ENCODE data around the gene ZNF611.
A peak's percentile ranks its signal among the peaks of the same experiment; 100 is the strongest.
"Not testable (repeated sequence)": the region's sequence is repeated elsewhere in the genome, so short reads cannot be mapped to it uniquely, and the experiment has no call there.

Gene ZNF611

DNA sequence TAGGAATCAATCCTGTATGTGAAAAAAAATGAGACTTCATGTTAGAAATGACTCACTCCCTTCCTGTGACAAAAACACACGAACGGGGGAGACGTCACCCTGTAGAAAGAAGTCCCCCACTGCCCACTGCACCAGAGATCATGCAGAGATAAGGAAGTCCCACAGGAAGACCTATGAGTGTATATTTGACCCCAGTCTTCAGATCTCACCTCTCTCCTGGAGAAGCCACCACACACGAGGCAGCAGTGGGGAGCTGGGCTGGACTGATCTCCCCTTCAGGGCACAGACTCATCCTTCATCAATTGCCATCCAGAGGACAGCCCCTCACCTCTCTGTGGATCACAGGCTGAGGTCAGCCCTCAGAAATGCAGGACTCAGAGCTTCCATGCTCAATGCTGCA is 18.9 kb downstream of the ZNF611 start:
- DNase-seq, result not testable (repeated sequence)

DNA sequence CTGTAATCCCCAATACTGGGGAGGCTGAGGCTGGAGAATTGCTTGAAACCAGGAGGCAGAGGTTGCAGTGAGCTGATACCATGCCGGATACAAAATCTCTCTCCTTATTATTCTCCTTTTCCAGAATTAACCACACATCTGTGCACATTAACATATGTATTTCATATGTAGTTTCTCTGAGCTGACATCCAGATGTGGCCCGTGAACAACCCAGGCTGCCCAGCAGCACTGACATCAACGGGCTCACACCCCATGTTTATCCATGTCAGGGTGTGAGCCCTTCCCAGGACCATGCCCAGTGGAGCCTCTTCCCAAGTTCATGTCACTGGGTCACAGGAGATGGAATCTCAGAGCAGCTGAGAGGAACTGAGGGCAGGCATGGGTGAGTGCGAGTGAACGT is 19.5 kb downstream of the ZNF611 start:
- DNase-seq, result not testable (repeated sequence)

DNA sequence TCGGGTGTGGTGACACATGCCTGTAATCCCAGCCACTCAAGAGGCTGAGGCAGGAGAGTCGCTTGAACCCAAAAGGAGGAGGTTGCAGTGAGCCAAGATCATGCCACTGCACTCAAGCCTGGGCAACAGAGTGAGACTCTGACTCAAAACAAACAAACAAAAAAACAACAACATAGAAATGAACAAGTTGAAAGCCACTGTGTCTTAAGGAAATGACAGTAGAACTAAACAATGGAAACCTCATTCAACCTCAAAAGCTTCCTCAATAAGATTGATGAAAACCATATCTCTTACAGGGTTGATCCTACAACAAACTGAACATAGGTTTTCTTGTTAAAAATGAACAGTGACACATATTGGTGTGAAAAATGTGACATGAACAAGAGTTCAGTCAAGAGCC is 21.8 kb downstream of the ZNF611 start:
- DNase-seq, result not testable (repeated sequence)

DNA sequence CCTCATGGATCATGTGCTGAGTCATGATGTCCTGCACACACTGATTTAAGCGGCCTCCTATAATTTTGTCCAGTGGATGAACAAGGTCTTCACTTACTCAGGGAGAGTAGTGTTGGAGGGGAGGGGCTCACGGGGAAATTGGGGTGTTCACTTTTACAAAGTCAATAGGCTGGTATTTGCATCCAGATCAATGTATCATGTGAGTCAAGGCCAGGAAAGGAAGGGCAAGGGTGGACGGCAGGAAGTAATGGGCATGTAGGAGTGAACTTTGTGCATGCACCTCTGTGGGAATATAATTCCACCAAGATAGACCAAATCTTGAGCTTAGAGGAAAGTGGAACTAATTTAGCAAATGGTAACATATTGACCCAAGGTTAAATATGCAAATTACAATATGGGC is 23.2 kb downstream of the ZNF611 start:
- DNase-seq, result not testable (repeated sequence)

DNA sequence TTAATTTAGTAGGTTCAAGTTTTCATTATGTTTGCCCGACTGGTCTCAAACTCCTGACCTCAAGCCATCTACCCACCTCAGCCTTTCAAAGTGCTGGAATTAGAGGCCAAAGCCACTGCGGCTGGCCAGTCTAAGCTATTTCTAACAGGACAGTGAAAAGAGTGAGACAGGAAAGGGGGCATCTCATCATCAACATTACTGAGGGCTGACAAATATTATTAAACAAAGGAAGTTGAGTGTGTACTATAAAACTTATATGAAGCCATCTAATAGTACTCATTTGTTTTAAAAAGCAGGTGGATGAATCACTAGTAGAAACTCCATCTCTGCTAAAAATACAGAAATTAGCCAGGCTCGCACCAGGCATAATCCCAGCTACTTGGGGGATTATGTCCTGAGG is 24.3 kb downstream of the ZNF611 start:
- DNase-seq, result no peak

DNA sequence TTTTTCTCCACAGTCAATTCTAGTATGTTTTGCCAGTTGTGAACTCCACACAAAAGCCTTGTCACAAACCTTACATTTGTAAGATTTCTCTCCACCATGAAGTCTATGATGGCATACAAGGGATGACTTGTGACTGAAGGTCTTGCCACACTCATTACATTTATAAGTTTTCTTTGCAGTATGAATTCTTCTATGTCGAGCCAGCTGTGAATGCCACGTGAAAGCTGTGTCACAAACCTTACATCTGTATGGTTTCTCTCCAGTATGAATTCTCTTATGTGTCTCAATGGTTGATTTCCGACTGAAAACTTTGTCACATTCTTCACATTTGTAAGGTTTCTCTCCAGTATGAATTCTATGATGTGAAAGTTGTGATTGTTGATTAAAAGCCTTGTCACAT is 29.2 kb downstream of the ZNF611 start:
- not testable (repeated sequence) for DNase-seq

DNA sequence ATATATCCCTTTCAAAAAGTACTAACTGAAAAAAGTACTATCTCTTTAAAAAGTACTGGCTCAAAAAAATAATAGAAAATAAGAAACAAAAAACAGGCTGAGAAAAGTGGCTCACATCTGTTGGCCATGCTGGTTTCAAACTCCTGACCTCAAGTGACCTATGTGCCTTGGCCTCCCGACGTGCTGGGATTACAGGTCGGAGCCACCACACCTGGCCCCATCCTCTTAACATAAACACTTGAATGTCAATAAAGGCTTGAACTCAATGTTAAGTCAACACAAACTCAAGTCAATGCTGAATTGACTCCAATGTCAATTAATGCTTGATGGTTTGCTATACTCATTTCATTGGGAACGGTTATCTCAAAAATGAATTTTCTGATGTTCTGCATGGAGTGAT is 30.9 kb downstream of the ZNF611 start:
- no peak for DNase-seq

DNA sequence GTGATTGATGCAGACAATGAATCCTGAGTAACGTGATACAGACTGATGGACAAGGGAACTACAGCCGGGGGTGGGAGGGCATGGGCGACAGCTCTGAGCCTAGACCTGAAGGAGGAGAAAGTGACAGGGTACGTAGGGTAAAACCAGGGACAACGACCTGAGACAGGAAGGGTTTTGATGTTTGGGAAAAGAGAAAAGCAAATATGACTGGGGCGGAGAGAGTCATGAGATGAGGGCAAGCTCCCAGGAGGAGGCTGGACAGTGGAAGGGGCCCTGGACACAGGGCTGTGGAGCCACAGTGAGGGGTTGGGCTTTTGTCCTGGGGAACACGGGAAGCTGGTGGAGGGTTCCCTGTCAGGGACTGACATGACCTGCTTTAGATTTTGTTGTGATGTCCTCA is 34.2 kb downstream of the ZNF611 start:
- DNase-seq, result no peak

DNA sequence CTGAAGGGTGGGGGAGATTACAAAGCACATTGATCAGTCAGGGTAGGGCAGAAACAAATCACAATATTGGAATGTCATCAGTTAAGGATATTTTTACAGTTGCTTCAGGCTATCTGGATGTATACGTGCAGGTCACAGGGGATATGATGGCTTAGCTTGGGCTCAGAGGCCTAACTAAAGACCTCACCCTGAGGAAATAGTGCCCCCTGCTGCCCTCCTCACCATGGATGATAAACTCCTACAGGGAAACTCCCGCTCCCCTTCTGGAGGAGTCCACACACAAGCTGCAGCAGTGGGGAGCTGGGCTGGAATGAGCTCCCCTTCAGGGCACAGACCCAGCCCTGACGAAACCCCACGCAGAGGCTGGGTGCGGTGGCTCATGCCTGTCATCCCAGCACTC is 35.3 kb downstream of the ZNF611 start:
- not testable (repeated sequence) for DNase-seq

DNA sequence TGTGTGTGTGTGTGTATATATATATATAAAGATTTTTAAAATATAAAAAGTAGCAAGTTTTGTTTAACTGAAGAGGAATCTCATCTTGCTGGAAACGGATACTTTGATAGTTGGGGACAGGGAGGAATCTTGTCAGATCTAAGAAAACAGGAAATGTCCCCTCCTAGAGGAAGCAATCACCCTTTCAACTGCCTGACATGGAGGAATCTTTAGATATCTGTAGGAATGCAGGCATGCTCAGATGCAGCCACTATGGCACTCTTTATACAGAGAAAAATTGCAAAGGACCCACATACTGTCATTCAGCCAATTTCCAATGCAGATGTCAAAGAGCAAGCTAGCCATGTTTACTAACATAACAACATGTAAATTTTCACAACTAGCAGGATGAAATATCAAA is 38.8 kb downstream of the ZNF611 start:
- DNase-seq, result no peak

DNA sequence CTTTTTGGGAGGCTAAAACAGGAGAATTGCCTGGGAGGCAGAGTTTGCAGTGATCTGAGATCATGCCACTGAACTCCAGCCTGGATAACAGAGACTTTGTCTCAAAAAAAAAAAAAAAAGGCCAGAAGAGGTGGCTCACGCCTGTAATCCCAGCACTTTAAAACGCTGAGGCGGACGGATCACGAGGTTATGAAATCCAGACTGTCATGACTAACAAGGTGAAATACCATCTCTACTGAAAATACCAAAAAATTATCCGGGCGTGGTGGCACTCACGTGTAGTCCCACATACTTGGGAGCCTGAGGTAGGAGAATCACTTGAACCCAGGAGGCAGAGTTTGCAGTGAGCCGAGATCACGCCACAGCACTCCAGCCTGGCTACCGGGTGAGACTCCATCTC is 39.9 kb downstream of the ZNF611 start:
- DNase-seq, result no peak

DNA sequence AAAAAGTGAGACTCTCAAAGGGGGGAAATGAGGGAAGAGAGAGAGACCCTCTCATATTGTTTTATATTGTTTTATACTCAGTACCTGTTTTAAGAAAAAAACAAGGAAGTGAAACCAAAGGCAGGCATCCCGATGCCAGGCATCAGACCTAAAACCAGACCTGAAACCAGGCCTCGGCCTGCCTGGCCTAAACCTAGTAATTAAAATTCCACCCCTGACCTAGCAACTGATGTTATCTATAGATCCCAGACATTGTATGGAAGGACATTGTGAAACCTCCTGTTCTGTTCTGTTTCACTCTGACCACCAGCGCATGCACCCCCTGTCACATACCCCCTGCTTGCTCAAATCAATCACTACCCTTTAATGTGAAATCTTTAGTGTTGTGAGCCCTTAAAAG is 40.6 kb downstream of the ZNF611 start:
- DNase-seq, result not testable (repeated sequence)

DNA sequence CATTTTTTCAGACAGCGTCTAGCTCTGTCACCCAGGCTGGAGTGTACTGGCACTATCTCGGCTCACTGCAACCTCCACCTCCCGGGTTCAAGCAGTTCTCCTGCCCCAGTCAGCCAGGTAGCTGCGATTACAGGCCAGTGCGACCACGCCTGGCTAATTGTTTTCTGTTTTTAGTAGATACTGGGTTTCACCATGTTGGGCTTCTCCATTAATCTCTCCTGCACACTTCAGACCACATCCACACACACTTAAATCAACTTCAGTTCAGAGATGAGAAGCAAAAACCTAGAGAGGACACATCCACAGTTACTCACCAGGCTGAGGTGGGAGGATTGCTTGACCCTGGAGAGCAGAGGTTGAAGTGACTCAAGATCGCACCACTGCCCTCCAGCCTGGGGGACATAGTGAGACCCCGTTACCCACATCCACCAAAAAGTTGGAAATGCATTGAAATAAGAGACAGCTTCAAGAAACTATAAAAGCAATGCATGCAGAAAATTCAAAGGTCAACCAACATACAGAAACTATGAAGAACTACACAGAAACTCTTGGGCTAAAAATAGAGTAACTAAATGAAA is 42.3 kb downstream of the ZNF611 start:
- no peak for DNase-seq

DNA sequence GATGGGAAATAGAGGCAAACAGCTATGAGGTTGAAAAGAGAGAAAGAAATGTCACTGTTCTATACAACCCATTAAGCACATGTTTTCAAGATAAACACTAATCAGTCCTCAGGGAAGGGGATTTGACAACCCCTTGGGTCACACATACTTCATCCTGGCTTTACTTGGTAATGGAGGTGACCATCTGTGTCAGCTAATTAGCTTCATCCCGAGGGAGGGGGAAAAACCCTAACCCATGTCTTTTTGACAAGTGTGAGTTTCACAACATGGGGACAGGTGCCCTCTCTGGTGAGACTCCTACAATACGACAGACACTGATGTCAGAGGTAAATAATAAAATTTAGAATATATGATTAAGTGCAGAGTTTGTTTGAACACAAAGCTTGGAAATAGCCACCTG is 43.1 kb downstream of the ZNF611 start:
- DNase-seq, result no peak

DNA sequence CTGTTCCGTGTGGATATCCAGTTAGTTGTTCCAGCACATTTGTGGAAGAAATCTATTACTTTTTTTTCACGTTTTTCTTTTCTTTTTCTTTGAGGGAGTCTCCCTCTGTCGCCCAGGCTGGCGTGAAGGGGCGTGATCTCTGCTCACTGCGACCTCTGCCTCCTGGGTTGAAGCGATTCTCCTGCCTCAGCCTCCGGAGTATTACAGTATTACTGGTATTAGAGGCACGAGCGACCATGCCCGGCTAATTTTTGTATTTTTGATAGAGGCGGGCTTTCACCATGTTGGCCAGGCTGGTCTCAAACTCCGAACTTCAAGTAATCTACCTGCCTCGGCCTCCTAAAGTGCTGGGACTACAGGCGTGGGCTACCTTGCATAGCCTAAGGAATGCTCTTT is 43.6 kb downstream of the ZNF611 start:
- no peak for DNase-seq

DNA sequence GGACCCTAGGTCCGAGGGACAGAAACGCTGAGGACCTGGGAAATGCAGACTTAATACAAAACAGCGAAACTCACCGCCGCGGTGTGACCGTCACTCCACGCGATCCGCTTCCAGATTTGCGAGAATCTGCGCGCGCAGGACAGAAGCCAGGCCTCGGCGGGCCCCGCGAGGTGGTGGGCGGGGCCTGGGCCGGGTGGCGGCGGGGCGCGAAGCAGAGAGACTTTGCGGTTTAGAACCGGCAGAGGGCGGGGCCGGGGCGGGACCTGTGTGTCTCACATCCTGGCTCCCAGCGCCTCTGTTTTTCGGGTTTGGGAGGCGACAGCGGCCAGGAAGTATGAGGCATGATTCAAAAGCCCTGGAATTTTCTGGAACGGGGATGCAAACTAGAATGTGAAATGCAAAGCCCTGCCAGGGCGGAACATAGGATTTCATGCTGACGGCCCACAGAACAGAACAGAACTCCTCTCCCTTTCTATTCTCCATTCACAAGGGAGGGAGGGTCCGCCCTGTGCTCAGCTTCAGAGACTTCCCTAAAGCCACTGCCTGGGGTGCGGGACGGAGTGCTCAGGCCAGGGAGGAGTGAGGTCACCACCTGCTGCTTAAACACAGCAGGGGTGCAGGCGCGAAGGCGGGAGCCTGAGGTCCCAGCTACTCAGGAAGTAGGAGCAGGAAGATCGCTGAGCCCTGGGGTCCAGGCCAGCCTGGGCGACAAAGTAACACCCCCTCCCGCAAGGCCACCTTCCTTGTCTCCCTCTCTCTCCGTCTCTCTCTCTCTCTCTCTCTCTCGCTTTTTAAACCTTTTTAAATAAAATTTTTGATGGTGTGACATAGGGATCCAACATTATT is 44.3 kb downstream of the ZNF611 start:
- DNase-seq, result peak; percentile 73

DNA sequence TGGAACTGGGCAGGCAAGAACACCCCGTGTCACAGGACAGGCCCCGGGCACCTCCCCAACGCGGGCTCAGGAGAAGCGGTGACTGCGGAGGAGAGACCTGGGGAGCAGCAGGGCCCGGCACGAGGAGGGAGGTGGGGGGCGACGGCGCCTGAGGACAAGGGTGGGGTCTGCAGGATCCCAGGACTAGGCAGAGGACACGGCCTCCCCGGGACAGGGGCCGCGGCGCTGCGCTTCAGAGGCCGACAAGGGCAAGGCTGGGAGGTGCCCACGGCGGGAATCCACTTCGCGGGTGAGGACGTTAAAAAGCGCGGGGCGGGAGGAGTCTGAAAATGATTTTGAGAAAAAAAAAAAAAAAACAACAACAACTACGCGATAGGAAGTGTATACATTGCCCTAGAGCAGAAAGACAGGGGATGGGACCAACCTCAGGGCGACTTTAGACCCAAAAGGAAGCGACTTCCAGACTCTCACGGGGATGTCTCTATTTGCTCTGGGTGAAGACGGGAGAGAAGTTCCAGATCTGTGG is 44.9 kb downstream of the ZNF611 start:
- peak; percentile 17 for DNase-seq

DNA sequence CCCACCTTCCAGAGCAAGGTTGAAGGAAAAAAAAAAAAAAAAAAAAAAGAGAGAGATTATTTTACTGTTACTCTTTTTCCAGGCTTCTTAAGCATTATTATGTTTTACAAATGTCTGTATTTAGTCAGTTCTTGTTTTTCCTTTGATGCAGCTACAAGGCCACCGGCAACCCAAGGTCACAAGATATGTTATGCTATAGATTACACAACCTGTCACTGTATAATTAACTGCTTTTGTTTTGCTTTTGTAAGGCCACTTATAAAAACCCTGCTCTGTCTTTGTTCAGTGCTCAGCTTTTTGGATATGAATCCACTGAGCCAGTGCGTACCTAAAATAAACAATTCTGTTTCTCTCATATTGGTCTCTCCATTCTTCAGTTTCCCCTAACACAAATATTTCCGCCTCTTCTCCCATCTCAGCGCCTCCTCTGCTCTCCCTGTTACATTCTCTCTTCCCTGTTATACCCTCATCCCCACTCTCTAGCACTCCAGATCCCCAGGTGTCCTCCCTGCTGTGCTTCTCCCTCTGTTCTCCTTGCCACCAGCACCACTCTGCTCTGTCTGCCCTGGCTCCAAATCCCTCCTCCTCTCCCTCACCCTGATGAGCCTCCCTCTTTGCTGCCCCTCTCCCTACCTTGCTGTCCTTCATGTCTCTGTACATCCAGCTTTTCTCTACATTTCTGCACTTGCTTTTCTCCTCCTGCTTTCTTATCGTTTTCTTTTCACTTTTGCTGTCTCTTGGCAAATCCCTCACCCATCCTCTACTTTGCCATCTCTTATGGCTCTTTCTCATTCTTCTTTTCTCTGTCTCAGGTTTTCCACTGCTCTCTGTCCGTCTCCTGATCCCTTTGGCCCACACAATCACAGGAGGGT is 45.7 kb downstream of the ZNF611 start:
- DNase-seq, result peak; percentile 10

DNA sequence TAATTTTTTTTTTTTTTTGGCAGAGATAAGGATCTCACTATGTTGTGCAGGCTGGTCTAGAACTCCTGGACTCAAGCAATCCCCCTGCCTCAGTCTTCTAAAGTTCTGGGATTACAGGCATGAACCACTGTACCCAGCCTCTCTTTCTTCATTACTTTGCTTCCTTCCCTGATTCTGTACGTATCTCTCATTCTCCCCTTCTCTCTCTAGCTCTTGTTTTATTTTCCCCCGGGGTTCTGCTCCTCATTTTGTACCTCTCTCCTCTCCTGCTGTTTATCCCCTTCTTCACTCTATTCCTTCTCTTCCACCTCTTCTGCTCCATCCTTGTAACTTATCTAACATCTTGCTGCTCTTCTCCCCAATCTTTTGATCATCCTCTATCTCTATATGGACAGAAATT is 46.5 kb downstream of the ZNF611 start:
- DNase-seq, result no peak

DNA sequence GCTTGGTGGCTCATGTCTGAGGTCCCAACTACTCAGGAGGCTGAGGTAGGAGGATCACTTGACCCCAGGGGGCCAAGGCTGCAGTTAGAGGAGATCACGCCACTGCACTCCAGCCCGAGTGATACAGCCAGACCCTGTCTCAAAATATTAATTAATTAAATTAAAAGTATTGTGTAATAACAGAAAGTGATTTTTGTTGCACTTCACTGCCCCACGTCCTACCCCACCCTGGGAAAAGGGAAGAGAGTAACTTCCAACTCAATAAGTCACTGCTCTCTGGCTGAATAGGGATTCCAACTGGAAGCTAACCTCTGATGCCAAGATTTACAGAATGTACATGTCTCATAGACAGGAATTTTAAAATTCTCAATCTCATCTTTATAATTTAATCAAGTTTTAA is 47.2 kb downstream of the ZNF611 start:
- DNase-seq, result no peak

DNA sequence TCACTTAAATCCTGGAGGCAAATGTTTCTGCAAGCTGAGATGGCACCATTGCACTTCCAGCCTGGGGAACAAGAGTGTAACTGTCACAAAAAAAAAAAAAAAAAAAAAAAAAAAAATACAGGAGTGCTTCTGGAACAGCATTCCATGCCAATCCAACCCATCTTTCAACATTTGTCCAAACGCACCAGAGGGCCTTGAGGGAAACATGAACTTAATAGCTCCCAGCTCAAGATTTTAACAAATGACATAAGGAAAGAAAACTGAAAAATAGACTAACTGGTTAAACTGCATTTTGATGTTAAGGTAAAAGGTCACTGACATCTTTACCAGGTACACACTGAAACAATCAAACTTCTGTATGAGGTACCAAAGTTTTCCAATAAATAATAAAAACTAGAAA is 49.0 kb downstream of the ZNF611 start:
- DNase-seq, result no peak

DNA sequence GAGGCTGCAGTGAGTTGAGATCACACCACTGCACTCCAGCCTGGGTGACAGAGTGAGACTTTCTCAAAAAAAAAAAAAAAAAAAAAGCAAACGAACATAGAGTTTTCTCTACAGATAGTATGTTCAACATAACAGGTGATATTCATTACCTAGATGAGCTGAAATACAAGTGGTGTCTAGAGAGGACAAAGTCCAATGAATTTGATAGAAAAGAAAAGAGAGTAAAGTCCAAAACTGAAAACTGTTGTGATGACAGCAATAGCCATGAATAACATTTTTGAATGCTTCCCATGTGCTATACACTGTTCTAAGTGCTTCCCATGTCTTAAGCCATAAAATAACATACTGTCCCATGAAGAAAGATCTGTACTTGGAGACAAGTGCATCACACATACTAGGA is 53.6 kb downstream of the ZNF611 start:
- DNase-seq, result not testable (repeated sequence)

DNA sequence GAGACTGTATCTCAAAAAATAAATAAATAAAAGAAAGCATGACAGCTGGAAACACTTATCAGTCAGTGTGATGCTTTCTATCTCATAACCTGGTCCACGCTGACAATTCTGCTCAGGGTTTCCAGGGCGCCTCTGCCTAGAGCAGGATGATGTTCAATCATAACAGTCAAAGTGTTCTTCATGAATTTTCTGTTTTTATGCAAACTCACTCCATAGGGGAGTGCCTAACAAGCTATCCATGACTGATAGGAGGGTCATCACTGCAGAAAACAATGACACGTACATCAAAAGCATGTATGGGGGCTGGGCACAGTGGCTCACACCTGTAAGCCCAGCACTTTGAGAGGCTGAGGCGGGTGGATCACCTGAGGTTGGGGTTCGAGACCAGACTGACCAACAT is 55.2 kb downstream of the ZNF611 start:
- no peak for DNase-seq

DNA sequence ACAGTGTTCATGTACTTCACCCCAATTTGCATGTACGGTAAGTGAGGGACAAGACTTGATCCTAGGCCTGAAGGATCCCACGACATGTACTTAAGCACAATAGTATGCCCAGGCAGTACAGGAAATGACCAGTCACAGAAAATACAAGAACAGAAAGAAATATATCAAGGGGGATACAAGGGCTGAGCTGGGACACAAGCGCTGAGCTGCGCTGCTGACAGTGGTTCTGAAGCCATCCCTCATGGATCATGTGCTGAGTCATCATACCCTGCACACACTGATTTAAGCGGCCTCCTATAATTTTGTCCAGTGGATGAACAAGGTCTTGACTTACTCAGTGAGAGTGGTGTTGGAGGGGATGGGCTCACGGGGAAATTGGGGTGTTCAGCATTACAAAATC is 59.6 kb downstream of the ZNF611 start:
- not testable (repeated sequence) for DNase-seq

All from DMS79 treated with DMSO at 0.1 percent for 48 hours (cell line).